B cell (primary cell): ENCODE results near the gene OTOGL.

Experiments used
- EZH2 ChIP-seq: IDR thresholded peaks from 2 replicates; pipeline ENCODE4 v1.6.1; 2012; ENCODE audit warnings: borderline replicate concordance, low read depth, mild to moderate bottlenecking, moderate library complexity, low read length; ENCODE audit not compliant: insufficient read depth, poor library complexity, severe bottlenecking
- TF ChIP-seq, protein P1 (sequence below): fragments of 200-600 bp; IDR thresholded peaks from one replicate; pipeline ENCODE4 v1.8.0; 2022; ENCODE audit warnings: antibody characterized with exemption, mild to moderate bottlenecking

GRCh38 chr12:80196419-80196818 lies 97.1 kb downstream of the OTOGL start:
- TF ChIP-seq, protein P1, sequence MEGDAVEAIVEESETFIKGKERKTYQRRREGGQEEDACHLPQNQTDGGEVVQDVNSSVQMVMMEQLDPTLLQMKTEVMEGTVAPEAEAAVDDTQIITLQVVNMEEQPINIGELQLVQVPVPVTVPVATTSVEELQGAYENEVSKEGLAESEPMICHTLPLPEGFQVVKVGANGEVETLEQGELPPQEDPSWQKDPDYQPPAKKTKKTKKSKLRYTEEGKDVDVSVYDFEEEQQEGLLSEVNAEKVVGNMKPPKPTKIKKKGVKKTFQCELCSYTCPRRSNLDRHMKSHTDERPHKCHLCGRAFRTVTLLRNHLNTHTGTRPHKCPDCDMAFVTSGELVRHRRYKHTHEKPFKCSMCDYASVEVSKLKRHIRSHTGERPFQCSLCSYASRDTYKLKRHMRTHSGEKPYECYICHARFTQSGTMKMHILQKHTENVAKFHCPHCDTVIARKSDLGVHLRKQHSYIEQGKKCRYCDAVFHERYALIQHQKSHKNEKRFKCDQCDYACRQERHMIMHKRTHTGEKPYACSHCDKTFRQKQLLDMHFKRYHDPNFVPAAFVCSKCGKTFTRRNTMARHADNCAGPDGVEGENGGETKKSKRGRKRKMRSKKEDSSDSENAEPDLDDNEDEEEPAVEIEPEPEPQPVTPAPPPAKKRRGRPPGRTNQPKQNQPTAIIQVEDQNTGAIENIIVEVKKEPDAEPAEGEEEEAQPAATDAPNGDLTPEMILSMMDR = no peak
- TF ChIP-seq EZH2 = no peak
